ENCODE results near the gene TWF2.

Gene TWF2

DNA sequence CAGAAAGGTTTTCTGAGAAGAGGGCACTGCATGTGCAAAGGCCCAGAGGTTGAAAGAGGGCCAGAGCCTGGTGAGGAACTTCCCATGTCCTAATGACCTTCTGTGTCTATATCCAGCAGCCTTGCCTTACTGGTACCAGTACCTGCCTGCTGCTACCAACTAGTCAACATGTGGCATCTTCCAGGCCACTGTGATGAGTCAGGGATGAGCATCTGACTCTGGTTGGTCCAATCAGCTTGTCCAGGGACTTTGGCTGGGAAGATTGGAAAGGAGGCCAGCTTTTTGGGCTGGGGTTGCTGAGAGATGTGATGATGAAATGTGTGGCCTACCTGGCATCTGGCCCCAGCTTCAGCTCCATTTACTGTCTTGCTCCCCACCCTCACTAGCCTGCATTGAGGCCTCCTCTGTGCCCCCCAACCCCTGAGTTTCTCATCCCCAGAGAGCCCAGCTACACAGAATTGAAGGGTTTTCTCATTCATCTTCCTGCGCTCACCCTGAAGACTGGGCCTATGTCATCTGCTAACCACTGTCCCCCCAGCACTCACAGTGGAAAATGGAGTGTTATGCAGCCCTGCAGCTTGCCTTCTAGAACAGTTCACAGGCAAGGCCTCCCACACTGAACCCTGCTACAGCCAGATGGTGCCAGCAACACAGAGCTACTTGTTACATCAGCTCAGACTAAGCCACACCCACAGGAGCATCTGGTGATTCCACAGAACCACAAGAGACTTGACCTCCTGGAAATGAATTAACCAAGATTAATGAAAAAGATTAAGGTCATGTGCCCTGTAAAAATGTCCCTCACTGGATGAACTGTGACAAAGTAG is 1.3 kb upstream of the TWF2 start:
- FAIRE-seq (peak; percentile 78), DNase-seq (ENCODE audit: extremely low spot score, insufficient read length, low read depth) (no peak)

DNA sequence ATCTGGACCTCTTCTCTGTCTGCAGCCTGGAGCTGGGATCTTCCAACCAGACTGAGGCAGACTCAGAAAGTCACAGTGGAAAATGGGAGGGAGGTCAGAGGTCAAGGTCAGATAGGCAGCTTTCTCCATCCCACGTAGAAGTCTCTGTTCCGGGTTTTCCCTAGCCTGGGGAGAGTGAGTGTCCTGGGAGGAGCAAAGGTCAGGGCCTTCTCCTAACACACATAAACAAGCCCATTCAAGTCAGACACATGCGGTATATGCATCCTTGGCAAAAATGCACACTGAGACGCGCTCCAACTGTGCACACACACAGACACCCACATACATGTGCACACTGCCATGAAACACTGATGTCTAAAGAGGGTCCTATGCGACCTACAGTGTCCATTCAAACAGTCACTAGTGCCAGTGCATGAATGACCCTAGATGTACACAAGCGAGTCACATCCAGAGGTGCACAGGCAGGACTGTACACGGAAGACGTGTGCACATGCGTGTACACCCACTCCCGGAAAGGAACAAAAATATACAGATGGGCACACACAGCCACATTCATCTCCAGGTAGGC is 681 bp downstream of the TWF2 start:
- DNase-seq (ENCODE audit: extremely low spot score, insufficient read length, low read depth) (no peak), FAIRE-seq (peak; percentile 44)

DNA sequence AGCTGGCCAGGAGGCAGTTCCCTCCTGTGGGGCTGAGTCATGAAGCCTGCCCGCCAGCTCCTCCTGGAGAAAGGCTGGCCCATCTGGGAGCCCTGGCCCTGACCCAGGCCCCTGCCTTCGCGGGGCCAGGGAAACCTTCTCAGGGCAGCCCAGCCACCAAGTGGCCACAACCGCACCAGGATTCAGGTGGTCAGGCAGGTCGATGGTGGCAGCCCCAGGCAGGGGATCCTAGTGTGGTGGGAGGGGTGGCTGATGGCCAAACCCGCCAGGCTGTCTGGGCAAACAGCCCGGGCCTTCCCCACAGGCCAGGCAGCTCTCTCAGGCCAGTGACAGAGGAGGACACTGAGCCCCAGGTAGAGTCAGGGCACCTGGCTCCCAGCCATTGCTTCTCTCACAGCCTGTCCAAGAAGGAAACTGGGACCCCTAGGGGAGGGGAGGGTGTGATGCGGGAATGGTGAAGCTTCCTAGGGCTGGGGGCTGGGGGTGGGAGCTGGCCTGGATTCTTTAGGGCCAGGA is 1.2 kb downstream of the TWF2 start:
- DNase-seq (ENCODE audit: extremely low spot score, insufficient read length, low read depth) (no peak), FAIRE-seq (no peak)

DNA sequence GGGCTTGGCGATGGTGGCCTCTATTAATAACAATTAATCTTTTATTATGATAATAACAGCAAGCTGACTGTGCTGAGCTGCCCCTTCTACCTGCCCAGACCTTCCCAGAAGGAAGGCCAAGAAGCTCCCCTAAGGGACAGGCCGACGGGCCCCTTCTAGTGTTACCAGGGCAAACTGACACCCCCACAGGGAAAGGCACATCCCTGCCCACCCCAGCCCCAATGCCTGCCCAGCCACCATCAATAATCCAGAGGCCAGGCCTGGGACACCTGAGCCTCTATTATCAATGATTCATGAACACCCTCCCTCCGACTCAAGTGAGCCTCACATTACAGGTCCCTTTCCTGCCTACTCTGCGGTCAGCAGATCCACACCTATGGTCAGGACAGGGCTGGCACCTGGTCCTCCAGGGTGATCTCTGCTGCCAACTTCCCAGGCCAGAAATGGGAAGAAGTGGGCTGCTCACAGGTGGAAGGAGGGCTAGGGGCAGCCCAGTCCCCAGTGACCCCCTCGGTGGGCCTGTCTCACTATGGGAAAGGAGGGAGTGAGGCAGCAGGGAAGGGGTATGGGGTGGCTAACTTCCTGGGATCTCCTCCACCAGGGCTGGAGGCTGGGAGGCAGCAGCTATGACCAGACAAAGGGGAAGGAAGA is 1.8 kb downstream of the TWF2 start:
- DNase-seq (ENCODE audit: extremely low spot score, insufficient read length, low read depth) (no peak), FAIRE-seq (no peak)

DNA sequence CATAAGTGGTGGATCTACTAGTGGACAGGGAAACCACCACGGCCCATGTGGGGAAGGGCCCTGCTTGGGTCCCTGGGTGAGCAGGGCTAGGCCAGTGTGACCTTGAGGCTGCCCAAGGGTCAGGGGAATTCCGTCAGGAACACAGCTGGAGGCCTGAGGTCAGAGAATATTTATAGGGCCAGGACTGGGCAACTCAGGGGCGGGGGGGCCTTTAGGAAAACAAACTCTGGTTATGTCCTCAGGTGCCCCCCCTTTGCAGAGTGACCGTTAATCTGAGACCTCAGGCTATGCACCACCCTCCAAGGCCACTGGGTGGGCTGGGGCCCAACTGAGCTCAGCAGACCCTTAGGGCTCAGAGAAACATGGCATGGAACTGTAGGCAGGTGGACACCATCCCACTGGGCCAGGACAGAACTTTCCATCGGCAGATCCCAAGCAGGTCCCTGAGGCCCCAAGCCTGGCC is 2.5 kb downstream of the TWF2 start:
- FAIRE-seq (no peak), DNase-seq (ENCODE audit: extremely low spot score, insufficient read length, low read depth) (no peak)

DNA sequence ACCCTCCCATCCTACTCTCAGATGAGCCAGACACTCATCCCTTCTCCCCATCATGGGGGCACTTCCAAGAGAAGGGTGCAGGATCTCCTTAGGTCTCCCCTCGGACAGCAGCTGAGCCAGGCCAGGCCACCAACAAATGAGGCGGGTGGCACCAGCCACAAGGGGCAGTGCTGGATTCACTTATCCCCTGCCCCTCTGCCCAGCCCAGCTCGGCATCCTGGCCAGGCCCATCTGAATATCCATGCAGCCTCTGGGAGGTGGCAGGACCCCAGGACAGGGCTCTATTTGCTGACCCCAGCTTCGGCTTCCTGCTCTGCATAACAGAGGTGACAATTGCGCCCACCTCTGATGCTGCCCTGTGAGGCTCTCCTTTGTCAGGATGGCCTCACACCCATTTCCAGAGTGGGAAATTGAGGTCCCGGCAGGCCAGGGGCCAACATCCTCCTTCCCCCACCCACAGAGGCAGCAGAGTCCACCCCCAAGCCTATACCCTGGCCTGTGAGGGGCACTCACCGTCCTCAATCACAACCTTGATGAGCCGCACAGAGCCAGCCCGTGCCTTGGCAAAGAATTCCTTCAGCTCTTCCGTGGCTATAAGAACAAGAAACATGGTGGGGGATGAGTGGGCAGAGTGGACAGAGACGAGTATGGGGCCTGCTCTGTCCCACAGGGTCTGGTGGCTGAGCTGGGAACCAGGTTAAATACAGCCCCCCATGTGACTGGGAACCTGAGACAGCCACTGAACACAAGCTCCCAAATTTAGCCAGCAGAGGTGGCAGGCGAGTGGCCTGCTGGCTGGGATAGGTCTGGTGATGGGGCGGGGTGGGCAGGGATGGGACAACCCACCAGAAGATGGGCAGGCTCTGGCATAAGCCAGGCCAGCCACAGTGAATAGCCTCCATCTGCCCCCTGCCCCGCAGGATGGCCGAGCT is 4.2 kb downstream of the TWF2 start:
- FAIRE-seq (no peak), DNase-seq (ENCODE audit: extremely low spot score, insufficient read length, low read depth) (no peak)

GRCh38 chr3:52233968-52234367 is 5.0 kb downstream of the TWF2 start:
- no peak for FAIRE-seq
- no peak for DNase-seq (ENCODE audit: extremely low spot score, insufficient read length, low read depth)

- DNase-seq (ENCODE audit: extremely low spot score, insufficient read length, low read depth): no peak
- FAIRE-seq: no peak
Measured at GRCh38 chr3:52233108-52233591, 5.8 kb downstream of the TWF2 start.

- no peak for FAIRE-seq
- no peak for DNase-seq (ENCODE audit: extremely low spot score, insufficient read length, low read depth)
Measured at GRCh38 chr3:52232279-52233107, 6.5 kb downstream of the TWF2 start.

GRCh38 chr3:52231502-52232278 is 7.3 kb downstream of the TWF2 start:
- FAIRE-seq (no peak), DNase-seq (ENCODE audit: extremely low spot score, insufficient read length, low read depth) (no peak)

DNA sequence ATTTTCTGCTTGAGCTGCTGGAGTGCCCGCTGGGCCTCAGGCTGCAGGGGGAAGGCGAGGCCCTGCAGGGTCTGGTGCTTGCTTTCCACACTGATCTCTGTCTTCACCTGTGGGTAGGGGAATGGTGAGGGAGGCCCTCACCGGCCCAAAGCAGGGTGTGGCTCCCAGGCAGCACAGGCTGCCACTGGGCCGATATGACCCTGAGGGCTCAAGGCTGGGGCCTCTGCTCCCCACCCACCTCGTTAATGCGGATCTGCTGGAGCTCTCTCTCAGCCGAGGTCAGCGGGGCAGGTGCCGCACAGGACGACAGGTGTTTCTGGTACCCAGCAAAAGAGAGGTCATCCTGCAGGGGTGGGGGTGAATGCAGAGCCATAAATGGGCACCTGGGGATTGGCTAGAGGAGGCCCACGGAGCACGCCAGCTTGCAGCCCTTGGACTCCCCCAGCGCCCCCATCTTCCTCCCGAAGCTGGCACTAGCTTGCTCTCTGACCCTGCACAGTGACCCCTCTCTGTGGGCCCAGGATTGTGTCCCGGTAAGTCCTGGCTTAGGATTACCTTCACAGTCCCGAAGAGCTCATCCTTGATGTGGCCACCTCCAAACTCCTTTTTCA is 8.0 kb downstream of the TWF2 start:
- FAIRE-seq: no peak

DNA sequence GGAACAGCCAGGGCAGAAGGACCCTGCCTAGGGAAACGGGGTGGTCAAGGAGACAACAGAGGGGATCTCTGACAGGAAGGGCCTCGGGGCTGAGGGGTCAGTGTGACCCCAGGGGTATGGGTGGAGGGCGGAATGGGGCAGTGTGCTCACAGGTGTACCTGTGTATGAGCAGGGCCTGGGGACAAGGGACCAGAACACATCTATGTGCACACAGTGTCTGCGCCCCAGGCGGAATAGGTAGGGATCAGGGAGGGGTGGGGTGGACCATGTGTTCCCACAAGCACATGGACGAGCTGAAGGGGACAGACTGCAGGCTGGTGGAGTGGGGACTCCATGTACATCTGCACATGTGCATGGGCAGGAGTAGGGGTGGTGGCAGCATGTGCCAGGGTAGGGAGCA is 8.5 kb downstream of the TWF2 start:
- DNase-seq (ENCODE audit: extremely low spot score, insufficient read length, low read depth) (no peak), FAIRE-seq (no peak)

More for the DNA sequence above, 8.0 kb downstream of the TWF2 start:
- no peak for DNase-seq (ENCODE audit: extremely low spot score, insufficient read length, low read depth)

DNA sequence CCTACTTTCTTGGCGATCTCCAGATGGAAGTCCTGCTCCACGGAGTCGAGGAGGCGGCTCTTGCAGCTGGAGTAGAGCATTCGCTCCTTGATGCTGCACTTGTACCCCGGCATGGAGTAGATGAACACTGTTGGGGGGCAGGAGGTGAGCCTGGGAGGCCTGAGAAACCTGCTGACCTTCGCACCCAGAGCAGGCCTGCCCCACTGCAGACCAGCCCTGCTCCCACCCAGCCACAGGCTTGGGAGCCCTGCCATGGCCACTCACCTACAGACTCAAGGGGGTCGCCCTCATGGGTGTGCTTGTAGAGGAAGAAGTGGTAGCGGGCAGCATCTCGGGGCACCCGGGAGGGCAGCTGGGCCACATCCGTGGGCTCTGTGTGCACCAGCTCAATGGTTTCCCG is 9.3 kb downstream of the TWF2 start:
- DNase-seq (ENCODE audit: extremely low spot score, insufficient read length, low read depth) (no peak), FAIRE-seq (no peak)

- no peak for FAIRE-seq
- DNase-seq (ENCODE audit: extremely low spot score, insufficient read length, low read depth): no peak
Measured at GRCh38 chr3:52228751-52229291, 10.1 kb downstream of the TWF2 start.

GRCh38 chr3:52228266-52228665 is 10.7 kb downstream of the TWF2 start:
- FAIRE-seq: no peak
- DNase-seq (ENCODE audit: extremely low spot score, insufficient read length, low read depth): no peak

GRCh38 chr3:52227766-52228165 is 11.2 kb downstream of the TWF2 start:
- DNase-seq (ENCODE audit: extremely low spot score, insufficient read length, low read depth): no peak
- no peak for FAIRE-seq

DNA sequence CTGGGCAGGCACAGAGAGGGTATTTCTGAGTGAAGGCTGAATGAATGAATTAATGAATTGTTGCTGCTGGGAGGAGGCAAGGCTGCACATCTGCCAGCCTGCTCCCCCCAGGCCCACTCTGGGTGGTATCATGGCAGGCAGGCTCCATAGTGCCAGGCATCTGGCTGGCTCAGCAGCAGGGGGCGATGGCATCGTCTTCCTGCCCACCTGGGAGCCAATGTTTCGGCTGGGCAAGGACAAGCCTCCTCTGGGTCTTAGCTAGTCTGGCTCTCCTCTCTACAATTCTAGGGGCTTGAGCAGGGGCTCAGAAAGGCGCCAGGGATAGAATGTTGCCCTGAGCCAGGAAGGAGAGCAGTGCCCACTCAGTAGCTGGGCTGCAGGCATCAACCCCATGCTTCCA is 11.8 kb downstream of the TWF2 start:
- no peak for FAIRE-seq
- DNase-seq (ENCODE audit: extremely low spot score, insufficient read length, low read depth): no peak

Measured in GM18507 (cell line).